Endodermal cell (in vitro differentiated cells): ENCODE measurements around the gene RCL1. TPM values are rescaled to one million over a fixed set of nuclear protein-coding genes. Genes with fewer than 3 reads are reported as not detected.
A peak's percentile ranks its signal among the peaks of the same experiment; 100 is the strongest.

ENCODE experiments used
- DNase-seq: peaks from one replicate; pipeline ENCODE4 v3.0.0-alpha.2; 2017
- H3K27ac ChIP-seq: 2 replicates; pipeline ENCODE4 v1.5.1; 2013; ENCODE audit warnings: mild to moderate bottlenecking, low read depth, low read length, moderate library complexity
- H3K27me3 ChIP-seq: 2 replicates; pipeline ENCODE4 v1.6.1; 2013; ENCODE audit warnings: mild to moderate bottlenecking, low read length, moderate library complexity; ENCODE audit not compliant: insufficient read depth, control insufficient read depth, poor library complexity, severe bottlenecking
- H3K36me3 ChIP-seq: 2 replicates; pipeline ENCODE4 v1.7.0; 2013; ENCODE audit warnings: mild to moderate bottlenecking, low read length, moderate library complexity; ENCODE audit not compliant: control insufficient read depth, insufficient read depth
- H3K4me1 ChIP-seq: one replicate; pipeline ENCODE4 v1.7.0; 2013; ENCODE audit warnings: low read length; ENCODE audit not compliant: control insufficient read depth, insufficient read depth
- H3K4me3 ChIP-seq: 2 replicates; pipeline ENCODE4 v1.5.1; 2013; ENCODE audit warnings: mild to moderate bottlenecking, low read length, moderate library complexity
- H3K9ac ChIP-seq: 2 replicates; pipeline ENCODE4 v1.6.1; 2013; ENCODE audit warnings: mild to moderate bottlenecking, low read length, moderate library complexity; ENCODE audit not compliant: poor library complexity, severe bottlenecking; ENCODE audit errors: extremely low read depth
- H3K9me3 ChIP-seq: 2 replicates; pipeline ENCODE4 v1.6.1; 2013; ENCODE audit warnings: mild to moderate bottlenecking, low read length, moderate library complexity; ENCODE audit not compliant: control insufficient read depth
- H3K27ac Mint-ChIP-seq: 2 replicates; pipeline ENCODE4 v1.8.0; 2020; ENCODE audit warnings: mixed read lengths
- H3K27me3 Mint-ChIP-seq: 2 replicates; pipeline ENCODE4 v1.8.0; 2021; ENCODE audit warnings: mild to moderate bottlenecking, mixed read lengths; ENCODE audit not compliant: insufficient read depth
- H3K36me3 Mint-ChIP-seq: 2 replicates; pipeline ENCODE4 v1.8.0; 2020; ENCODE audit warnings: low read depth, mixed read lengths
- H3K4me1 Mint-ChIP-seq: 2 replicates; pipeline ENCODE4 v1.8.0; 2020; ENCODE audit warnings: mixed read lengths
- H3K4me3 Mint-ChIP-seq: 2 replicates; pipeline ENCODE4 v1.8.0; 2020; ENCODE audit warnings: mild to moderate bottlenecking, moderate library complexity, mixed read lengths
- H3K9me3 Mint-ChIP-seq: 2 replicates; pipeline ENCODE4 v1.8.0; 2020; ENCODE audit warnings: mild to moderate bottlenecking, mixed read lengths
- WGBS, 2 experiments: methylation state at CpG; one replicate each; pipeline versions ENCODE4 v1.1.5 to v1.1.7; 2013; ENCODE audit warnings: missing lambda C conversion rate in 2 of 2, mixed read lengths in 1 of 2; ENCODE audit not compliant: insufficient coverage in 1 of 2, insufficient read length in 1 of 2; 5-methylcytosine and 5-hydroxymethylcytosine counted together
- total RNA-seq, 2 donors: library from RNA; stranded (reverse); fragmentation: NEBNext Ultra II Directional in 1 of 2; extraction: Animal tissue kit (Norgen Biotek cat#: 25700) in 1 of 2; gene quantifications; 2 replicates in 1 of 2; 3 replicates in 1 of 2; pipeline ENCODE4 v1.2.1, GENCODE V29; 2021
- TF ChIP-seq, protein P1 (sequence below): fragments of 200-600 bp; sonication (generic); conservative IDR thresholded peaks from 2 replicates; pipeline ENCODE4 v1.5.0; 2021; ENCODE audit warnings: antibody characterized with exemption, mild to moderate bottlenecking

RCL1 gene
- total RNA-seq, 2 donors from 2014 or later: 13.2 to 18.6 TPM

DNA sequence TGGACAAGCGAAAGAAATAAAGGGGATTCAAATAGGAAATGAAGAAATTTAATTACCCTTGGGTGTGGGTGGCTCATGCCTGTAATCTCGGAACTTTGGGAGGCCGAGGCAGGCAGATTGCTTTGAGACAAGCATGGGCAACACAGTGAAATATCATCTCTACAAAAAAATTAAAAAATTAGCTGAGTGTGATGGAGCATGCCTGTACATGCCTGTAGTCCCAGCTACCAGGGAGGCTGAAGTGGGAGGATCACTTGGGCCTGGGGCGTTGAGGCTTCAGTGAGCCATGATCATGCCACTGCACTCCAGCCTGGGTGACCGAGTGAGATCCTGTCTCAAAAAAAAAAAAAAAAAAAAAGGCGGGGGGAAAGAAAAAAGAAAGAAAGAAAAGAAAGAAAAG is 4.0 kb upstream of the RCL1 start:
- Mint-ChIP-seq H3K27ac (no peak overlapping the region), H3K9me3 (no peaks in the 10 kb centered on the region), H3K36me3 (no peaks in the 10 kb centered on the region), H3K27me3 (peaks cover 22% of the 10 kb centered on the region), H3K4me3 (no peak overlapping the region), H3K4me1 (peaks cover 17% of the 10 kb centered on the region)
- no peak overlapping the region for H3K9ac ChIP-seq
- no peak overlapping the region for H3K4me3 ChIP-seq
- DNase-seq: no peak
- no peaks in the 10 kb centered on the region for H3K9me3 ChIP-seq
- TF ChIP-seq, protein P1, sequence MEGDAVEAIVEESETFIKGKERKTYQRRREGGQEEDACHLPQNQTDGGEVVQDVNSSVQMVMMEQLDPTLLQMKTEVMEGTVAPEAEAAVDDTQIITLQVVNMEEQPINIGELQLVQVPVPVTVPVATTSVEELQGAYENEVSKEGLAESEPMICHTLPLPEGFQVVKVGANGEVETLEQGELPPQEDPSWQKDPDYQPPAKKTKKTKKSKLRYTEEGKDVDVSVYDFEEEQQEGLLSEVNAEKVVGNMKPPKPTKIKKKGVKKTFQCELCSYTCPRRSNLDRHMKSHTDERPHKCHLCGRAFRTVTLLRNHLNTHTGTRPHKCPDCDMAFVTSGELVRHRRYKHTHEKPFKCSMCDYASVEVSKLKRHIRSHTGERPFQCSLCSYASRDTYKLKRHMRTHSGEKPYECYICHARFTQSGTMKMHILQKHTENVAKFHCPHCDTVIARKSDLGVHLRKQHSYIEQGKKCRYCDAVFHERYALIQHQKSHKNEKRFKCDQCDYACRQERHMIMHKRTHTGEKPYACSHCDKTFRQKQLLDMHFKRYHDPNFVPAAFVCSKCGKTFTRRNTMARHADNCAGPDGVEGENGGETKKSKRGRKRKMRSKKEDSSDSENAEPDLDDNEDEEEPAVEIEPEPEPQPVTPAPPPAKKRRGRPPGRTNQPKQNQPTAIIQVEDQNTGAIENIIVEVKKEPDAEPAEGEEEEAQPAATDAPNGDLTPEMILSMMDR: no peak
- H3K27me3 ChIP-seq: no peaks in the 10 kb centered on the region
- no peak overlapping the region for H3K27ac ChIP-seq
- no peaks in the 10 kb centered on the region for H3K4me1 ChIP-seq
- H3K36me3 ChIP-seq: no peaks in the 10 kb centered on the region
- WGBS, 2 experiments: 87 to 100% methylated on average over 1 to 5 of the region's 6 CpGs

- Mint-ChIP-seq H3K9me3 (peaks cover 2% of the 10 kb centered on the region), H3K4me3 (peak overlapping the region; percentile 92), H3K36me3 (peaks cover 2% of the 10 kb centered on the region), H3K27ac (peak overlapping the region; percentile 79), H3K27me3 (peaks cover 22% of the 10 kb centered on the region), H3K4me1 (peaks cover 14% of the 10 kb centered on the region)
- Histone ChIP-seq H3K9me3 (no peaks in the 10 kb centered on the region), H3K27ac (no peak overlapping the region), H3K9ac (peak overlapping the region; percentile 36), H3K4me3 (peak overlapping the region; percentile 91), H3K36me3 (no peaks in the 10 kb centered on the region), H3K27me3 (no peaks in the 10 kb centered on the region), H3K4me1 (no peaks in the 10 kb centered on the region)
- no peak for DNase-seq
- TF ChIP-seq, protein P1: no peak
- 6 to 14% methylated on average over 20 to 23 of the region's 23 CpGs for WGBS, 2 experiments
Observed at GRCh38 chr9:4792054-4792571, 631 bp upstream of the RCL1 start.

GRCh38 chr9:4793459-4794395 is 983 bp downstream of the RCL1 start:
- peak overlapping the region; percentile 75 for H3K9ac ChIP-seq
- H3K36me3 Mint-ChIP-seq: peaks cover 2% of the 10 kb centered on the region
- TF ChIP-seq, protein P1: no peak
- H3K4me1 Mint-ChIP-seq: peaks cover 25% of the 10 kb centered on the region
- H3K27me3 Mint-ChIP-seq: peaks cover 19% of the 10 kb centered on the region
- no peaks in the 10 kb centered on the region for H3K9me3 ChIP-seq
- peaks cover 5% of the 10 kb centered on the region for H3K4me1 ChIP-seq
- no peaks in the 10 kb centered on the region for H3K36me3 ChIP-seq
- peak overlapping the region; percentile 89 for H3K27ac Mint-ChIP-seq
- H3K27ac ChIP-seq: peak overlapping the region; percentile 92
- peaks cover 2% of the 10 kb centered on the region for H3K9me3 Mint-ChIP-seq
- 13 to 14% methylated on average over 14 to 23 of the region's 23 CpGs for WGBS, 2 experiments
- no peaks in the 10 kb centered on the region for H3K27me3 ChIP-seq
- DNase-seq: no peak
- H3K4me3 ChIP-seq: peak overlapping the region; percentile 91
- H3K4me3 Mint-ChIP-seq: peak overlapping the region; percentile 92
